PC-3 (cell line): Measurements from ENCODE around the gene PLCL1. TPM values are rescaled to one million over a fixed set of nuclear protein-coding genes. Genes with fewer than 3 reads are reported as not detected.
A peak's percentile ranks its signal among the peaks of the same experiment; 100 is the strongest.

ENCODE experiments used
- ATAC-seq: fragments of 200-7000 bp; cut with Tn5 transposase; 2 replicates; pipeline ENCODE4 v1.9.1; 2020; ENCODE audit warnings: mild to moderate bottlenecking, moderate library complexity
- BruUV-seq: library from RNA; stranded (reverse); fragments of 400-500 nt; replicated peaks from 2 replicates; lab custom pipeline; 2021; lab: Mats Ljungman, UMichigan
- CTCF ChIA-PET: fragments of 300-600 bp; sonication (Branson Sonifier 250); formaldehyde crosslinking; loops from one replicate; lab custom pipeline; 2022; ENCODE audit warnings: antibody characterized with exemption; lab: Charles Lee
- POLR2A ChIA-PET: fragments of 300-600 bp; sonication (Branson Sonifier 250); formaldehyde crosslinking; loops from one replicate; lab custom pipeline; 2022; ENCODE audit warnings: antibody characterized with exemption; ENCODE audit not compliant: unreplicated experiment; lab: Charles Lee
- DNase-seq: peaks from one replicate; pipeline ENCODE4 v3.0.0-alpha.2; 2015
- H2AFZ ChIP-seq: fragments of 300-600 bp; sonication (generic); 2 replicates; pipeline ENCODE4 v1.6.0; 2016; ENCODE audit warnings: antibody characterized with exemption, low read length
- H3F3A ChIP-seq: fragments of 300-600 bp; sonication (generic); one replicate; pipeline ENCODE4 v1.6.0; 2017; ENCODE audit warnings: antibody characterized with exemption, low read length, control low read depth, mild to moderate bottlenecking; ENCODE audit not compliant: unreplicated experiment
- H3K27ac ChIP-seq: fragments of 300-600 bp; sonication (generic); 2 replicates; pipeline ENCODE4 v1.5.1; 2016; ENCODE audit warnings: mild to moderate bottlenecking, low read length
- H3K27me3 ChIP-seq: fragments of 300-600 bp; sonication (generic); 2 replicates; pipeline ENCODE4 v1.6.1; 2016; ENCODE audit warnings: low read length, mixed read lengths
- H3K36me3 ChIP-seq: fragments of 300-600 bp; sonication (generic); 2 replicates; pipeline ENCODE4 v1.6.1; 2016; ENCODE audit warnings: low read depth, mixed run types, low read length, mixed read lengths
- H3K4me1 ChIP-seq: fragments of 300-600 bp; sonication (generic); 2 replicates; pipeline ENCODE4 v1.5.1; 2016; ENCODE audit warnings: low read length; ENCODE audit not compliant: insufficient read depth
- H3K4me2 ChIP-seq: fragments of 300-600 bp; sonication (generic); 2 replicates; pipeline ENCODE4 v1.6.0; 2016; ENCODE audit warnings: low read length
- H3K4me3 ChIP-seq: fragments of 300-600 bp; sonication (generic); 2 replicates; pipeline ENCODE4 v1.5.1; 2016; ENCODE audit warnings: mild to moderate bottlenecking, low read length, mixed read lengths
- H3K79me2 ChIP-seq: fragments of 300-600 bp; sonication (generic); 2 replicates; pipeline ENCODE4 v1.6.1; 2017; ENCODE audit warnings: low read length, mixed read lengths
- H3K9ac ChIP-seq: fragments of 300-600 bp; sonication (generic); 2 replicates; pipeline ENCODE4 v1.6.0; 2016; ENCODE audit warnings: mild to moderate bottlenecking, low read length
- H3K9me2 ChIP-seq: fragments of 300-600 bp; sonication (generic); replicated peaks from 2 replicates; pipeline ENCODE4 v1.6.1; 2016; ENCODE audit warnings: mixed run types, low read length, mixed read lengths
- H3K9me3 ChIP-seq: fragments of 300-600 bp; sonication (generic); 2 replicates; pipeline ENCODE4 v1.6.1; 2016; ENCODE audit warnings: low read length, mixed read lengths
- H4K20me1 ChIP-seq: fragments of 300-600 bp; sonication (generic); 2 replicates; pipeline ENCODE4 v1.6.1; 2016; ENCODE audit warnings: low read length, mixed read lengths
- EZH2 ChIP-seq: fragments of 300-600 bp; sonication (generic); IDR thresholded peaks from one replicate; pipeline ENCODE4 v1.6.1; 2017; ENCODE audit warnings: antibody characterized with exemption, mild to moderate bottlenecking, low read length; ENCODE audit not compliant: unreplicated experiment
- EZH2phosphoT487 ChIP-seq: fragments of 300-600 bp; sonication (generic); IDR thresholded peaks from 2 replicates; pipeline ENCODE4 v1.6.1; 2018; ENCODE audit warnings: mild to moderate bottlenecking, antibody characterized with exemption, low read length, borderline replicate concordance
- intact Hi-C: fragments of 100-400 bp; cut with micrococcal nuclease; formaldehyde crosslinking; loops from 2 replicates; pipeline ENCODE4 v1.9.0; 2023
- total RNA-seq: library from RNA; depleted of rRNA; stranded (reverse); fragments of >200 nt; gene quantifications from 2 replicates; pipeline ENCODE4 v1.2.3, GENCODE V29; 2014
- TF ChIP-seq, protein P1 (sequence below): fragments of 300-600 bp; sonication (generic); conservative IDR thresholded peaks from 2 replicates; pipeline ENCODE4 v1.5.1; 2017; ENCODE audit warnings: antibody characterized with exemption, low read depth, mild to moderate bottlenecking, low read length

Gene PLCL1
- total RNA-seq, 1 experiment from 2014 or later = not detected

DNA sequence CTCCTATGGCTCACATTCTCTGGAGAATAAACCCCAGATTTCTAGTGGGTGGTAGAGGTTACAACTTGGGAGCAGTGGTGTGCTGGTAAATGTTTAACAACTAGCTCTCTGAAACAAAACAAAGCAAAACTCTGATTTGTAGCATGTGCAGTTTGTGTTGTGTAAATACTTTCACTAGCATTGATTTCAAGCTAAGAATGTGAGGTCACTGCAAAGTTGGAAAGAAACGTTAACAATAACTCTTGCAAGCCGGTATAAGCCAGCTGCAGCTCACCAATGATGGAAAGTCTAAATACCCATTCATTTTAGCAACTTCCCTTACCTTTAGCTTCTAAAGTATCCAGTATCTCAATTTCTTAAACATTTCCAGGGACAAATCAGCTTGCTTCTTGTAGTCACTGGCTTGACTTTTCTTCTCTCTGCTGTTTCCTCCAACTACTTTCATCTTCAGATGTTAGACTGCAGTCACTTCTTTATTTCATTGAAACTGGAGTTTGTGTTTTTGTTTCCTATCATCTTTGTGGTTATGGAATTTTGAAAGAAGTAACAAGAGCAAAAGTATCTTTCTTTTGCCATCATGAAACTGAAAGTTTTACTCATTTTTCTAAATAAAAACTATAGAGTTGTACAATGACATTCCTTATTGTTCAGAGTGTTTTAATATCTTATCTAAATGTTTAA, 140.2 kb downstream of the PLCL1 start:
- BruUV-seq = no TSS peak
- Histone ChIP-seq H4K20me1 (no peaks in the 10 kb centered on the region), H3K4me2 (no peak overlapping the region), H3K9me2 (no peaks in the 10 kb centered on the region), H3K36me3 (no peaks in the 10 kb centered on the region), H3K4me3 (no peak overlapping the region), H3K27ac (no peak overlapping the region), H3K79me2 (no peaks in the 10 kb centered on the region), H3K9me3 (no peaks in the 10 kb centered on the region), H3F3A (no peaks in the 10 kb centered on the region), H3K4me1 (no peaks in the 10 kb centered on the region), H3K9ac (no peak overlapping the region), H2AFZ (no peak overlapping the region), H3K27me3 (peaks cover 9% of the 10 kb centered on the region; the same call in 1 of the 2 replicates)
- ChIA-PET CTCF (no interaction called here), POLR2A (no interaction called here)
- intact Hi-C loops = no loop called here
- DNase-seq = no peak
- TF ChIP-seq, protein P1, sequence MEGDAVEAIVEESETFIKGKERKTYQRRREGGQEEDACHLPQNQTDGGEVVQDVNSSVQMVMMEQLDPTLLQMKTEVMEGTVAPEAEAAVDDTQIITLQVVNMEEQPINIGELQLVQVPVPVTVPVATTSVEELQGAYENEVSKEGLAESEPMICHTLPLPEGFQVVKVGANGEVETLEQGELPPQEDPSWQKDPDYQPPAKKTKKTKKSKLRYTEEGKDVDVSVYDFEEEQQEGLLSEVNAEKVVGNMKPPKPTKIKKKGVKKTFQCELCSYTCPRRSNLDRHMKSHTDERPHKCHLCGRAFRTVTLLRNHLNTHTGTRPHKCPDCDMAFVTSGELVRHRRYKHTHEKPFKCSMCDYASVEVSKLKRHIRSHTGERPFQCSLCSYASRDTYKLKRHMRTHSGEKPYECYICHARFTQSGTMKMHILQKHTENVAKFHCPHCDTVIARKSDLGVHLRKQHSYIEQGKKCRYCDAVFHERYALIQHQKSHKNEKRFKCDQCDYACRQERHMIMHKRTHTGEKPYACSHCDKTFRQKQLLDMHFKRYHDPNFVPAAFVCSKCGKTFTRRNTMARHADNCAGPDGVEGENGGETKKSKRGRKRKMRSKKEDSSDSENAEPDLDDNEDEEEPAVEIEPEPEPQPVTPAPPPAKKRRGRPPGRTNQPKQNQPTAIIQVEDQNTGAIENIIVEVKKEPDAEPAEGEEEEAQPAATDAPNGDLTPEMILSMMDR = no peak
- no peak for TF ChIP-seq EZH2phosphoT487
- TF ChIP-seq EZH2 = no peak
- ATAC-seq = no peak

DNA sequence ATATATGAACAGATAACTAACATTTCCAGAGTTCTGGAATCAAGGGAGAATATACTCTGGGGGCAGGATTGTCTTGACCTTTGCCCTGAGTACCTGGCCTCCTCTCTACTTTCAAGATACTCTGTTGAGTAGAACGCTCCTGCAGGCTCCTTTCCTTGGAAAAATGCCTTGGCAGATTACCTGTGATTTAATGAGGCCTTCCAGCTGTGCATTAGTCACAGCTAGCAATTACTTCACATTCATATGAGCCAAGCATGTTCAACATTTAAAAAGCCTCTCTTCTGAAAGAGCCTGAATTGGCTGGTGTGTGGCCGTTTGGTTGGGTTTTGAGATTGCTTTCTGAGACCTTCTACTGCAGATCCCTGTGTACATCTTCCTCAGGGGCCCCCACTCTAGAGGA, 142.2 kb downstream of the PLCL1 start:
- Histone ChIP-seq H3K9me3 (no peaks in the 10 kb centered on the region), H3K27ac (no peak overlapping the region), H3K4me1 (no peaks in the 10 kb centered on the region), H3K27me3 (peaks cover 9% of the 10 kb centered on the region; the same call in 1 of the 2 replicates), H3K79me2 (no peaks in the 10 kb centered on the region), H3K9me2 (no peaks in the 10 kb centered on the region), H3F3A (no peaks in the 10 kb centered on the region), H3K4me3 (no peak overlapping the region), H2AFZ (no peak overlapping the region), H4K20me1 (no peaks in the 10 kb centered on the region), H3K4me2 (no peak overlapping the region), H3K9ac (no peak overlapping the region), H3K36me3 (no peaks in the 10 kb centered on the region)
- no peak for ATAC-seq
- DNase-seq = peak; percentile 5
- TF ChIP-seq EZH2phosphoT487 (no peak), EZH2 (no peak)
- TF ChIP-seq, protein P1 = no peak
- POLR2A ChIA-PET = no interaction called here
- BruUV-seq = no TSS peak
- CTCF ChIA-PET = no interaction called here
- intact Hi-C loops = no loop called here

DNA sequence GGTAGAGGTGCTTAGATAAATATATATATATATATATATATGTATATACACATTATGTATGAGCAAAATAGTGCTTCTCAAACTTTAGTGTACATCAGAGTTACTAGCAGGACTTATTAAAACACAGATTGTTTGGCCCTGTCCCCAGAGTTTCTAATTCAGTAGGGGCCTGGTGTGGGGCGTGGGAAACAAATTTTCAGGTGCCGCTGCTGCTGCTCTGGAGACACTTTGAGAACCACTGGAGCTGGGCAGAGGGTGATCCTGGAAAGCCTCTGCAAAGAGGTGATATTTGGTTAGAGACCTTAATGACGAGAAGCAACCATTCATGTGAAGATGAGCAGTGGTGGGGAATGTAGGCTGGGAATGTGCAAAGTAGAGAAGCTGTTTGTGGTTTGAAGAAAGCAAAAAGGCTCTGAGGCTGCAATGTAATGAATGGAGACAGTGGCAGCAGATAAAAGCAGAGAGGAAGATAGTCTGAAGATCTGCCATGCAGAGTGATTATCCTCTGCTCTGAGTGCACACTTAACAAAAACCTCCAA, 142.9 kb downstream of the PLCL1 start:
- CTCF ChIA-PET = no interaction called here
- H3K9me3 ChIP-seq = no peaks in the 10 kb centered on the region
- H2AFZ ChIP-seq = no peak overlapping the region
- POLR2A ChIA-PET = no interaction called here
- TF ChIP-seq, protein P1 = no peak
- TF ChIP-seq EZH2 (no peak), EZH2phosphoT487 (no peak)
- H3K36me3 ChIP-seq = no peaks in the 10 kb centered on the region
- DNase-seq (no peak), ATAC-seq (no peak)
- H3K4me1 ChIP-seq = no peaks in the 10 kb centered on the region
- no peaks in the 10 kb centered on the region for H3K9me2 ChIP-seq
- no peak overlapping the region for H3K4me3 ChIP-seq
- no peak overlapping the region for H3K27ac ChIP-seq
- H3K9ac ChIP-seq = no peak overlapping the region
- H3K27me3 ChIP-seq = peaks cover 9% of the 10 kb centered on the region; the same call in 1 of the 2 replicates
- H3F3A ChIP-seq = no peaks in the 10 kb centered on the region
- H3K4me2 ChIP-seq = no peak overlapping the region
- H4K20me1 ChIP-seq = no peaks in the 10 kb centered on the region
- BruUV-seq = no TSS peak
- intact Hi-C loops = no loop called here
- H3K79me2 ChIP-seq = no peaks in the 10 kb centered on the region
